ENCODE results near the gene CCDC9B. TPM values are rescaled to one million over a fixed set of nuclear protein-coding genes. Genes with fewer than 3 reads are reported as not detected.

Gene CCDC9B
- total RNA-seq, 1 donor from 2014 or later, result 155 TPM

- Histone ChIP-seq H3K36me3 (no peaks in the 10 kb centered on the region), H3K9me3 (replicated peaks) (no peaks in the 10 kb centered on the region), H3K4me3 (peak overlapping the region; percentile 45), H3K27me3 (ENCODE audit: low read depth) (peaks cover 12% of the 10 kb centered on the region), H3K27ac (replicated peaks) (no peak overlapping the region), H3K4me1 (peaks cover 18% of the 10 kb centered on the region)
- intact Hi-C loops (cut with micrococcal nuclease), result no loop called here
- no peak for TF ChIP-seq CTCF (IDR thresholded peaks at IDR 0.05; ENCODE audit: borderline replicate concordance)
- no peak for DNase-seq
Measured at GRCh38 chr15:40306371-40306770, 34.4 kb downstream of the CCDC9B start.

DNA sequence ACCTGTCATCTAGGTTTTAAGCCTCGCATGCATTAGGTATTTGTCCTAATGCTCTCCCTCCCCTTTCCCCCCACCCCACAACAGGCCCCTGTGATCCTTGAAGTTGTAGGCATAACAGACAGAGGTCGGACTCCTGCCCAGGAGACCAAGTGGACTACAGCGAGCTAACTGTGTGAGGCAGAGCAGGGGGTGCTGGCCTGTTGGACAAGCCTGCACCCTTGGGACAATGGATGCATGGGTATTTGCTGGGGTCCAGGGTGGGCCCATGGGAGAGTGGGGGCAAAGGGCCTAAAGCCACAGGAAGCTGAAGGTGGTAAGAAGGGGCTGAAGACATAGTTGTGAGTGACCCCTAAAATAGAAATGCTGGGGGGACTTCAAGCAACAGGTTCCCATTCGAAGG, 35.5 kb downstream of the CCDC9B start:
- Histone ChIP-seq H3K27ac (replicated peaks) (no peak overlapping the region), H3K9me3 (replicated peaks) (peaks cover 6% of the 10 kb centered on the region), H3K4me1 (peaks cover 26% of the 10 kb centered on the region), H3K36me3 (no peaks in the 10 kb centered on the region), H3K27me3 (ENCODE audit: low read depth) (peaks cover 12% of the 10 kb centered on the region), H3K4me3 (no peak overlapping the region)
- TF ChIP-seq CTCF (IDR thresholded peaks at IDR 0.05; ENCODE audit: borderline replicate concordance), result no peak
- no peak for DNase-seq
- intact Hi-C loops (cut with micrococcal nuclease), result no loop called here

DNA sequence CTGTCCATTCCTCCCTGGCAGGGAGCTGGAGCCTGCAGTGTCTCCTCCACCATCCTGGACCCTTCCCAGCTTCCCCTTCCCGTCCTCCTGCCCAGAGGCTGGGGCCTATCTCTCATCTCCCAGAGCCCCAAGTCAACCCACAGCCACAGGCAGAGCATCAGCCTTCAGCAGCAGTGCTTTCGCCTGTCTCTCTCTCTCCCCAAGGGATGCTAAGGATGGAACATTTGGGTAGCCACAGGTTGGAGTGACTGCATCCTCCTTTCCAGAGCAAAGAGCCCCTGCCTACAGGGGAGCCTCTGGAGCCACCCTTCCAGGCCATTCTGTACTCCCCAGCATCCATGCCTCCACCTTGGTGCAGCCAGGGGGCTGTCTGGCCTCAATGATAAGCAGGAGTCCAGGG, 37.2 kb downstream of the CCDC9B start:
- Histone ChIP-seq H3K4me1 (peaks cover 26% of the 10 kb centered on the region), H3K36me3 (no peaks in the 10 kb centered on the region), H3K4me3 (no peak overlapping the region), H3K27me3 (ENCODE audit: low read depth) (peaks cover 7% of the 10 kb centered on the region), H3K9me3 (replicated peaks) (peaks cover 21% of the 10 kb centered on the region), H3K27ac (replicated peaks) (no peak overlapping the region)
- TF ChIP-seq CTCF (IDR thresholded peaks at IDR 0.05; ENCODE audit: borderline replicate concordance), result no peak
- intact Hi-C loops (cut with micrococcal nuclease), result no loop called here
- no peak for DNase-seq

DNA sequence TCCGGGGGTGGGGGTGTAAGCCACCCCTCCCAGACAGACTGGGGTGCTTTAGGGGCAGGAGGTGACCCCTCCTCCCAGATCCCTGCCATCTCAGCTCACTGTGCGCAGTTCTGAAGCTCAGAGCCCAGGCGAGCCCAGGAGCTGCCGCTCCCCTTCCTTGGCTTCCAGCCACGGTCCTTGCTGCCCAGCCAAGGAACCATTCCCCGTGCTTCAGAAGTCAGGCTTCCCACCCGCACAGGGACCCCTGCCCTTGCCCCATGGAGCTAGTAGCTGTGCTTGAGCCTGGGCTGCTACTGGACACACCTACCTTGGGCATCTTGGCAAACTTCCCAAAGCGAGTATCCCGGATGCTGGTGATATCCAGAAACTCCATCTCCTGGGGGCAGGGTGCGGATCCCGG, 37.8 kb downstream of the CCDC9B start:
- no peak for TF ChIP-seq CTCF (IDR thresholded peaks at IDR 0.05; ENCODE audit: borderline replicate concordance)
- H3K4me3 ChIP-seq, result no peak overlapping the region
- H3K27me3 ChIP-seq (ENCODE audit: low read depth), result peaks cover 5% of the 10 kb centered on the region
- DNase-seq, result no peak
- peaks cover 24% of the 10 kb centered on the region for H3K4me1 ChIP-seq
- no peaks in the 10 kb centered on the region for H3K36me3 ChIP-seq
- H3K9me3 ChIP-seq (replicated peaks), result peaks cover 21% of the 10 kb centered on the region
- no peak overlapping the region for H3K27ac ChIP-seq (replicated peaks)
- intact Hi-C loops (cut with micrococcal nuclease), result no loop called here

DNA sequence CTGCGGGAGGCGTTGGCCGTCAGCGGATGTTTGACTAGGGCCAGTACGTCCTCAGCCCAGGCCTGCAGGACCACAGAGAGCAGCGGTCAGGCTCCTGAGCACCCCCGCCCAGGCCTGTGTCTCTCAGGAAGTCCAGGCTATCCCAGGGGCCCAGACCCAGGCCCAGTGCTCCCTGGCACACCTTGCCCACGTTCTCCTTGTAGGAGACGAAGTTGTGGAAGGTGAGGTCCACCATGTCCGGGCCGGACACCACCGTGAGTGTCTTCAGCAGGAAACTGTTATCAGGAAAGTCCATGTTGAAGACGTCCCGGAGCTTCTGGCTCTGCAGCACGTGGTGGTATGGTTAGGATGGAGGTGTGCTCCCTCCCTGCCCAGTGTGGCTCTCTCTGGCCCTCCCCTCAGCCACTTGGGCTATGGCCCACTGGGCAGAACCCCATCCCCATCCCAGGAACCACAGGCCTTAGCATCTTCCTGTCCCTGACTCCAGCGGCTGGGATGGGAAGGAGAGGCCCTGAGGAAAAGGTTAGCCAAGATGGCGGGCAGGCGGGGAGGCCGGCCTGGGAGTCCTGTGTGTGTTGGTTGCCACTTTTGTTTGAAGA, 38.4 kb downstream of the CCDC9B start:
- peaks cover 18% of the 10 kb centered on the region for H3K4me1 ChIP-seq
- peaks cover 21% of the 10 kb centered on the region for H3K9me3 ChIP-seq (replicated peaks)
- H3K36me3 ChIP-seq, result no peaks in the 10 kb centered on the region
- no peak overlapping the region for H3K4me3 ChIP-seq
- no peak overlapping the region for H3K27ac ChIP-seq (replicated peaks)
- no peak for DNase-seq
- TF ChIP-seq CTCF (IDR thresholded peaks at IDR 0.05; ENCODE audit: borderline replicate concordance), result no peak
- H3K27me3 ChIP-seq (ENCODE audit: low read depth), result peaks cover 5% of the 10 kb centered on the region
- intact Hi-C loops (cut with micrococcal nuclease), result no loop called here
